ENCODE measurements around the gene SLC9A9. TPM values are rescaled to one million over a fixed set of nuclear protein-coding genes. Genes with fewer than 3 reads are reported as not detected.

The SLC9A9 gene
- polyA plus RNA-seq, 1 of the 3 experiments (the other 2 are of a cell fraction) = 0.05 TPM

DNA sequence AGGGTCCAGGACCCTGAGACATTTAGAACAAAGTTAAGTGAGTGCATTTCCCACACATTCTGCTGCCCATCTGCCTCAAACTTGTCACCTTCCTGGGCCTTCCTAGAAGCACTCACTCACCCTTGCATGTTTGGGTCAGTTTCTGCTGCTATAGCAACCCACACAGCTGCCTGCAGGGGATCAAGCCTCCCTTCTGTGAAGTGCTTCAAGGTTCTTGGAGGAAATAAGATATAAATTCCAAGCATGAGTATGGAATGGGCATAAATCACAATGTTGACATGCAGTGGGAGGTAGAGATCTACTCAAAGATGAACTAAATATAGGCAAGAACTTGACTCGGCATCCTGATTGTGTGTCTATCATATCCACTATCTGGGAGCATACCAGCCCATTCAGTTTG lies 140.4 kb downstream of the SLC9A9 start:
- Histone ChIP-seq H3F3A (replicated peaks; ENCODE audit: insufficient read depth) (no peaks in the 10 kb centered on the region), H3K79me2 (ENCODE audit: insufficient read depth) (no peaks in the 10 kb centered on the region), H2AFZ (ENCODE audit: low read depth) (no peak overlapping the region), H3K4me1 (ENCODE audit: control insufficient read depth in 1 of 2, insufficient read depth in 2 of 2, low read depth in 1 of 2, low read length in 1 of 2) (no peaks in the 10 kb centered on the region), H3K9me3 (no peaks in the 10 kb centered on the region), H3K4me3 (ENCODE audit: low read depth in 2 of 2, low read length in 1 of 2) (no peak overlapping the region), H4K20me1 (ENCODE audit: insufficient read depth) (no peaks in the 10 kb centered on the region), H3K27ac (ENCODE audit: low read depth in 2 of 2, low read length in 1 of 2) (no peak overlapping the region), H3K9me2 (no peaks in the 10 kb centered on the region), H3K27me3 (ENCODE audit: insufficient read depth) (no peaks in the 10 kb centered on the region; the same call in 1 of the 2 replicates), H3K4me2 (no peak overlapping the region), H3K36me3 (replicated peaks in 1 of 2; ENCODE audit: control insufficient read depth in 1 of 2, insufficient read depth in 2 of 2, low read length in 1 of 2) (no peaks in the 10 kb centered on the region), H3K9ac (no peak overlapping the region)
- WGBS (ENCODE audit: low lambda C conversion rate) = 0% methylated on average over 1 of the region's 1 CpG
- ChIA-PET POLR2A (no interaction called here), CTCF (interaction anchor here (1.4 kb wide), 1 partner anchor 19 kb away, joined by 3 read pairs; no protein-coding TSS in a partner anchor)
- TF ChIP-seq YY1 (IDR thresholded peaks at IDR 0.05; ENCODE audit: low read depth) (no peak), NRF1 (IDR thresholded peaks at IDR 0.05; ENCODE audit: low read depth, low read length) (no peak), EZH2phosphoT487 (IDR thresholded peaks at IDR 0.05; ENCODE audit: borderline replicate concordance, low read depth) (no peak), ELF1 (IDR thresholded peaks at IDR 0.05) (no peak), RAD21 (IDR thresholded peaks at IDR 0.05; ENCODE audit: low read length) (no peak), SIN3A (IDR thresholded peaks at IDR 0.05; ENCODE audit: borderline replicate concordance, low read depth, low read length) (no peak), GATA2 (CRISPR knock-in tag; IDR thresholded peaks at IDR 0.05) (no peak), MXI1 (IDR thresholded peaks at IDR 0.05; ENCODE audit: low read depth, low read length) (no peak), NFIC (IDR thresholded peaks at IDR 0.05; ENCODE audit: borderline replicate concordance) (no peak), RCOR1 (IDR thresholded peaks at IDR 0.05; ENCODE audit: low read length) (no peak), SMC3 (IDR thresholded peaks at IDR 0.05; ENCODE audit: low read depth, low read length) (no peak), FOXJ3 (CRISPR knock-in tag; IDR thresholded peaks at IDR 0.05) (no peak)
- TF ChIP-seq, protein P1, sequence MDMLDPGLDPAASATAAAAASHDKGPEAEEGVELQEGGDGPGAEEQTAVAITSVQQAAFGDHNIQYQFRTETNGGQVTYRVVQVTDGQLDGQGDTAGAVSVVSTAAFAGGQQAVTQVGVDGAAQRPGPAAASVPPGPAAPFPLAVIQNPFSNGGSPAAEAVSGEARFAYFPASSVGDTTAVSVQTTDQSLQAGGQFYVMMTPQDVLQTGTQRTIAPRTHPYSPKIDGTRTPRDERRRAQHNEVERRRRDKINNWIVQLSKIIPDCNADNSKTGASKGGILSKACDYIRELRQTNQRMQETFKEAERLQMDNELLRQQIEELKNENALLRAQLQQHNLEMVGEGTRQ (IDR thresholded peaks at IDR 0.05; ENCODE audit: borderline replicate concordance, low read depth, low read length) = no peak
- TF ChIP-seq, protein P2, sequence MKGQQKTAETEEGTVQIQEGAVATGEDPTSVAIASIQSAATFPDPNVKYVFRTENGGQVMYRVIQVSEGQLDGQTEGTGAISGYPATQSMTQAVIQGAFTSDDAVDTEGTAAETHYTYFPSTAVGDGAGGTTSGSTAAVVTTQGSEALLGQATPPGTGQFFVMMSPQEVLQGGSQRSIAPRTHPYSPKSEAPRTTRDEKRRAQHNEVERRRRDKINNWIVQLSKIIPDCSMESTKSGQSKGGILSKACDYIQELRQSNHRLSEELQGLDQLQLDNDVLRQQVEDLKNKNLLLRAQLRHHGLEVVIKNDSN (IDR thresholded peaks at IDR 0.05; ENCODE audit: borderline replicate concordance, low read depth) = no peak
- TF ChIP-seq, protein P3, sequence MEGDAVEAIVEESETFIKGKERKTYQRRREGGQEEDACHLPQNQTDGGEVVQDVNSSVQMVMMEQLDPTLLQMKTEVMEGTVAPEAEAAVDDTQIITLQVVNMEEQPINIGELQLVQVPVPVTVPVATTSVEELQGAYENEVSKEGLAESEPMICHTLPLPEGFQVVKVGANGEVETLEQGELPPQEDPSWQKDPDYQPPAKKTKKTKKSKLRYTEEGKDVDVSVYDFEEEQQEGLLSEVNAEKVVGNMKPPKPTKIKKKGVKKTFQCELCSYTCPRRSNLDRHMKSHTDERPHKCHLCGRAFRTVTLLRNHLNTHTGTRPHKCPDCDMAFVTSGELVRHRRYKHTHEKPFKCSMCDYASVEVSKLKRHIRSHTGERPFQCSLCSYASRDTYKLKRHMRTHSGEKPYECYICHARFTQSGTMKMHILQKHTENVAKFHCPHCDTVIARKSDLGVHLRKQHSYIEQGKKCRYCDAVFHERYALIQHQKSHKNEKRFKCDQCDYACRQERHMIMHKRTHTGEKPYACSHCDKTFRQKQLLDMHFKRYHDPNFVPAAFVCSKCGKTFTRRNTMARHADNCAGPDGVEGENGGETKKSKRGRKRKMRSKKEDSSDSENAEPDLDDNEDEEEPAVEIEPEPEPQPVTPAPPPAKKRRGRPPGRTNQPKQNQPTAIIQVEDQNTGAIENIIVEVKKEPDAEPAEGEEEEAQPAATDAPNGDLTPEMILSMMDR (IDR thresholded peaks at IDR 0.05) = no peak
- DNase-seq = no peak

All from SK-N-SH (cell line).